Naive thymus-derived CD8-positive, alpha-beta T cell (primary cell): Measurements from ENCODE around the gene HDAC4. TPM values are rescaled to one million over a fixed set of nuclear protein-coding genes. Genes with fewer than 3 reads are reported as not detected.

Experiments
- ATAC-seq, 2 donors: fragments of 150-1000 bp; cut with Tn5 transposase in 1 of 2; sonication (Bioruptor Pico), chemical (Tn5 transposase) in 1 of 2; 1 replicate in 1 of 2; 2 replicates in 1 of 2; pipeline ENCODE4 v1.10.0; 2021; ENCODE audit warnings: mild to moderate bottlenecking in 2 of 2, moderate library complexity in 2 of 2
- POLR2A ChIA-PET: fragments of 350-600 bp; sonication (Branson Sonifier 250); formaldehyde crosslinking; loops from one replicate; lab custom pipeline; 2021; ENCODE audit warnings: antibody characterized with exemption; lab: Charles Lee
- DNase-seq, 10 donors: peaks; one replicate each; pipeline versions ENCODE4 v3.0.0 to v3.0.0-alpha.2; 2020 to 2022
- H3K27ac Mint-ChIP-seq, 10 donors: one replicate each; pipeline ENCODE4 v1.8.0; 2020 to 2022; ENCODE audit warnings: mild to moderate bottlenecking in 10 of 10, mixed read lengths in 10 of 10, moderate library complexity in 4 of 10, inconsistent platforms in 1 of 10
- H3K27me3 Mint-ChIP-seq, 5 donors: one replicate each; pipeline ENCODE4 v1.8.0; 2021 to 2022; ENCODE audit warnings: mixed read lengths in 5 of 5
- H3K36me3 Mint-ChIP-seq, 3 donors: one replicate each; pipeline ENCODE4 v1.8.0; 2020 to 2022; ENCODE audit warnings: mixed read lengths in 3 of 3, mild to moderate bottlenecking in 2 of 3, inconsistent platforms in 1 of 3
- H3K4me1 Mint-ChIP-seq, 4 donors: one replicate each; pipeline ENCODE4 v1.8.0; 2021 to 2022; ENCODE audit warnings: mixed read lengths in 4 of 4
- H3K4me3 Mint-ChIP-seq, 10 donors: one replicate each; pipeline ENCODE4 v1.8.0; 2020 to 2022; ENCODE audit warnings: mild to moderate bottlenecking in 10 of 10, mixed read lengths in 10 of 10, moderate library complexity in 6 of 10, inconsistent platforms in 1 of 10
- H3K9me3 Mint-ChIP-seq, 9 donors: one replicate each; pipeline ENCODE4 v1.8.0; 2020 to 2022; ENCODE audit warnings: mixed read lengths in 9 of 9, mild to moderate bottlenecking in 3 of 9, inconsistent platforms in 1 of 9, moderate library complexity in 1 of 9
- polyA plus RNA-seq, 3 donors: library from polyadenylated mRNA; unstranded; fragments of 300-500 nt; fragmentation: Illumina TruSeq; gene quantifications; one replicate each; pipeline ENCODE4 v1.2.3, GENCODE V29; 2021
- total RNA-seq, 8 experiments: library from RNA in 2 of 8; stranded (reverse) in 2 of 8; gene quantifications; one replicate each; pipeline ENCODE4 v1.2.3 and lab custom pipeline; 2021 to 2026

HDAC4 gene
- total and polyA plus RNA-seq, 5 experiments from 2014 or later: 2.8 to 37.3 (median 10.1) TPM

GRCh38 chr2:239259173-239259572 is 141.6 kb downstream of the HDAC4 start:
- Mint-ChIP-seq H3K27me3 (no peaks in the 10 kb centered on the region), H3K9me3 (peaks cover 0 to 16% (median 10%) of the 10 kb centered on the region in 9 donors), H3K36me3 (peaks cover 0 to 16% (median 10%) of the 10 kb centered on the region in 3 donors), H3K4me3 (peak overlapping the region; percentile 68 to 92 (median 83)), H3K4me1 (peaks cover 46 to 92% (median 85%) of the 10 kb centered on the region in 4 donors), H3K27ac (peak overlapping the region; percentile 91 to 96 (median 94))
- POLR2A ChIA-PET: interaction anchor here (0.8 to 1.1 kb wide), 2 partner anchors 36 to 142 kb away, joined by 3 read pairs; partner anchors contain the start of gene HDAC4
- DNase-seq (no peak), ATAC-seq (no peak)

- Mint-ChIP-seq H3K27ac (peak overlapping the region; percentile 53 to 96 (median 94)), H3K4me3 (peak overlapping the region in 9 of 10 donors; percentile 2 to 92 (median 80)), H3K9me3 (peaks cover 0 to 16% (median 10%) of the 10 kb centered on the region in 9 donors), H3K4me1 (peaks cover 52 to 92% (median 87%) of the 10 kb centered on the region in 4 donors), H3K27me3 (no peaks in the 10 kb centered on the region), H3K36me3 (peaks cover 0 to 16% (median 10%) of the 10 kb centered on the region in 3 donors)
- POLR2A ChIA-PET: interaction anchor here (1.7 kb wide), 1 partner anchor 9 kb away, joined by 6 read pairs; no protein-coding TSS in a partner anchor
- ATAC-seq (peak in 1 of 2 donors; percentile 48), DNase-seq (no peak)
Measured at GRCh38 chr2:239258248-239258647, 142.6 kb downstream of the HDAC4 start.

GRCh38 chr2:239257511-239257937 is 143.3 kb downstream of the HDAC4 start:
- peaks cover 0 to 16% (median 10%) of the 10 kb centered on the region in 9 donors for H3K9me3 Mint-ChIP-seq
- peak overlapping the region in 8 of 10 donors; percentile 23 to 94 (median 58) for H3K27ac Mint-ChIP-seq
- DNase-seq: no peak
- peaks cover 0 to 16% (median 10%) of the 10 kb centered on the region in 3 donors for H3K36me3 Mint-ChIP-seq
- H3K27me3 Mint-ChIP-seq: no peaks in the 10 kb centered on the region
- ATAC-seq: no peak
- peaks cover 57 to 94% (median 89%) of the 10 kb centered on the region in 4 donors for H3K4me1 Mint-ChIP-seq
- POLR2A ChIA-PET: interaction anchor here (0.7 to 1.7 kb wide), 2 partner anchors 10 to 38 kb away, joined by 3 to 6 read pairs; no protein-coding TSS in a partner anchor
- peak overlapping the region in 6 of 10 donors; percentile 24 to 80 (median 38) for H3K4me3 Mint-ChIP-seq

GRCh38 chr2:239256350-239256743 is 144.5 kb downstream of the HDAC4 start:
- POLR2A ChIA-PET: interaction anchor here (1.7 to 6.9 kb wide), 2 partner anchors 9 to 11 kb away, joined by 6 to 58 read pairs; no protein-coding TSS in a partner anchor

GRCh38 chr2:239255628-239256349 is 145.0 kb downstream of the HDAC4 start:
- ATAC-seq (no peak), DNase-seq (peak in 1 of 10 donors; percentile 11)
- POLR2A ChIA-PET: interaction anchor here (1.0 to 6.9 kb wide), 3 partner anchors 9 to 40 kb away, joined by 3 to 58 read pairs (median 3); no protein-coding TSS in a partner anchor
- peaks cover 0 to 16% (median 10%) of the 10 kb centered on the region in 3 donors for H3K36me3 Mint-ChIP-seq
- H3K9me3 Mint-ChIP-seq: peaks cover 0 to 16% (median 10%) of the 10 kb centered on the region in 9 donors
- peak overlapping the region in 8 of 10 donors; percentile 30 to 89 (median 62) for H3K27ac Mint-ChIP-seq
- peaks cover 60 to 95% (median 92%) of the 10 kb centered on the region in 4 donors for H3K4me1 Mint-ChIP-seq
- no peaks in the 10 kb centered on the region for H3K27me3 Mint-ChIP-seq
- peak overlapping the region in 7 of 10 donors; percentile 20 to 89 (median 35) for H3K4me3 Mint-ChIP-seq

More at GRCh38 chr2:239256350-239256743, 144.5 kb downstream of the HDAC4 start:
- DNase-seq (no peak), ATAC-seq (no peak)
- peak overlapping the region in 3 of 10 donors; percentile 22 to 30 (median 24) for H3K4me3 Mint-ChIP-seq
- H3K27me3 Mint-ChIP-seq: no peaks in the 10 kb centered on the region
- peaks cover 0 to 16% (median 10%) of the 10 kb centered on the region in 3 donors for H3K36me3 Mint-ChIP-seq
- H3K4me1 Mint-ChIP-seq: peaks cover 60 to 99% (median 97%) of the 10 kb centered on the region in 4 donors
- peaks cover 0 to 16% (median 10%) of the 10 kb centered on the region in 9 donors for H3K9me3 Mint-ChIP-seq
- H3K27ac Mint-ChIP-seq: peak overlapping the region; percentile 10 to 84 (median 62)

GRCh38 chr2:239255218-239255617 is 145.6 kb downstream of the HDAC4 start:
- Mint-ChIP-seq H3K9me3 (peaks cover 0 to 16% (median 10%) of the 10 kb centered on the region in 9 donors), H3K27me3 (no peaks in the 10 kb centered on the region), H3K36me3 (peaks cover 0 to 16% (median 10%) of the 10 kb centered on the region in 3 donors), H3K27ac (peak overlapping the region in 8 of 10 donors; percentile 30 to 89 (median 74)), H3K4me3 (peak overlapping the region in 7 of 10 donors; percentile 8 to 89 (median 35)), H3K4me1 (peaks cover 55 to 92% (median 89%) of the 10 kb centered on the region in 4 donors)
- DNase-seq (peak in 1 of 10 donors; percentile 37), ATAC-seq (no peak)
- POLR2A ChIA-PET: interaction anchor here (1.0 to 6.9 kb wide), 3 partner anchors 10 to 40 kb away, joined by 3 to 58 read pairs (median 3); no protein-coding TSS in a partner anchor

- ATAC-seq (no peak), DNase-seq (no peak)
- Mint-ChIP-seq H3K9me3 (peaks cover 0 to 16% (median 10%) of the 10 kb centered on the region in 9 donors), H3K4me1 (peaks cover 42 to 91% (median 79%) of the 10 kb centered on the region in 4 donors), H3K4me3 (peak overlapping the region; percentile 75 to 98 (median 88)), H3K27me3 (no peaks in the 10 kb centered on the region), H3K36me3 (peaks cover 7 to 16% (median 10%) of the 10 kb centered on the region in 3 donors), H3K27ac (peak overlapping the region in 9 of 10 donors; percentile 32 to 95 (median 85))
- POLR2A ChIA-PET: interaction anchor here (1.3 to 6.9 kb wide), 4 partner anchors 10 to 68 kb away, joined by 5 to 58 read pairs (median 8); no protein-coding TSS in a partner anchor
Measured at GRCh38 chr2:239253701-239254436, 147.0 kb downstream of the HDAC4 start.

GRCh38 chr2:239253264-239253663 is 147.6 kb downstream of the HDAC4 start:
- Mint-ChIP-seq H3K36me3 (peaks cover 9 to 14% (median 10%) of the 10 kb centered on the region in 3 donors), H3K4me1 (peaks cover 37 to 90% (median 74%) of the 10 kb centered on the region in 4 donors), H3K4me3 (peak overlapping the region; percentile 75 to 98 (median 88)), H3K27ac (peak overlapping the region in 9 of 10 donors; percentile 32 to 95 (median 85)), H3K27me3 (no peaks in the 10 kb centered on the region), H3K9me3 (peaks cover 0 to 14% (median 9%) of the 10 kb centered on the region in 9 donors)
- POLR2A ChIA-PET: interaction anchor here (0.6 to 6.9 kb wide), 9 partner anchors 9 to 127 kb away, joined by 3 to 58 read pairs (median 4); no protein-coding TSS in a partner anchor
- DNase-seq (no peak), ATAC-seq (peak; percentile 58 to 62)

- Mint-ChIP-seq H3K27ac (peak overlapping the region; percentile 32 to 95 (median 85)), H3K4me1 (peaks cover 37 to 89% (median 71%) of the 10 kb centered on the region in 4 donors), H3K9me3 (peaks cover 0 to 9% (median 5%) of the 10 kb centered on the region in 9 donors), H3K27me3 (no peaks in the 10 kb centered on the region), H3K4me3 (peak overlapping the region; percentile 75 to 98 (median 88)), H3K36me3 (peaks cover 7 to 9% (median 9%) of the 10 kb centered on the region in 3 donors)
- DNase-seq: no peak
- POLR2A ChIA-PET: interaction anchor here (0.6 to 6.9 kb wide), 11 partner anchors 9 to 128 kb away, joined by 3 to 58 read pairs (median 4); no protein-coding TSS in a partner anchor
- ATAC-seq: peak; percentile 71 to 76
Measured at GRCh38 chr2:239252801-239253200, 148.0 kb downstream of the HDAC4 start.

GRCh38 chr2:239252393-239252792 is 148.4 kb downstream of the HDAC4 start:
- no peak for ATAC-seq
- Mint-ChIP-seq H3K9me3 (peaks cover 0 to 5% (median 2%) of the 10 kb centered on the region in 9 donors), H3K4me1 (peaks cover 35 to 89% (median 71%) of the 10 kb centered on the region in 4 donors), H3K27me3 (no peaks in the 10 kb centered on the region), H3K36me3 (peaks cover 3 to 9% (median 5%) of the 10 kb centered on the region in 3 donors), H3K4me3 (peak overlapping the region; percentile 58 to 98 (median 88)), H3K27ac (peak overlapping the region in 7 of 10 donors; percentile 32 to 95 (median 85))
- POLR2A ChIA-PET: interaction anchor here (0.9 to 6.9 kb wide), 10 partner anchors 8 to 128 kb away, joined by 3 to 58 read pairs (median 4); no protein-coding TSS in a partner anchor
- no peak for DNase-seq

GRCh38 chr2:239251971-239252370 is 148.8 kb downstream of the HDAC4 start:
- peaks cover under 1 to 9% (median under 1%) of the 10 kb centered on the region in 3 donors for H3K36me3 Mint-ChIP-seq
- peak overlapping the region in 4 of 10 donors; percentile 40 to 71 (median 60) for H3K27ac Mint-ChIP-seq
- DNase-seq (no peak), ATAC-seq (no peak)
- peak overlapping the region in 9 of 10 donors; percentile 13 to 89 (median 58) for H3K4me3 Mint-ChIP-seq
- H3K4me1 Mint-ChIP-seq: peaks cover 35 to 89% (median 71%) of the 10 kb centered on the region in 4 donors
- POLR2A ChIA-PET: interaction anchor here (0.9 to 6.9 kb wide), 7 partner anchors 13 to 128 kb away, joined by 3 to 58 read pairs (median 5); no protein-coding TSS in a partner anchor
- no peaks in the 10 kb centered on the region for H3K27me3 Mint-ChIP-seq
- peaks cover 0 to under 1% (median 0%) of the 10 kb centered on the region in 9 donors for H3K9me3 Mint-ChIP-seq
